Urothelium cell line (cell line): ENCODE measurements around the gene LRRFIP1.

Source experiments
- DNase-seq: peaks from one replicate; pipeline ENCODE4 v3.0.0; 2011; ENCODE audit warnings: low spot score, mixed read lengths
- FAIRE-seq: peaks from 2 replicates; lab custom pipeline; 2011; peaks lifted over from hg19 to GRCh38; lab: Jason Lieb, UNC

The LRRFIP1 gene

DNA sequence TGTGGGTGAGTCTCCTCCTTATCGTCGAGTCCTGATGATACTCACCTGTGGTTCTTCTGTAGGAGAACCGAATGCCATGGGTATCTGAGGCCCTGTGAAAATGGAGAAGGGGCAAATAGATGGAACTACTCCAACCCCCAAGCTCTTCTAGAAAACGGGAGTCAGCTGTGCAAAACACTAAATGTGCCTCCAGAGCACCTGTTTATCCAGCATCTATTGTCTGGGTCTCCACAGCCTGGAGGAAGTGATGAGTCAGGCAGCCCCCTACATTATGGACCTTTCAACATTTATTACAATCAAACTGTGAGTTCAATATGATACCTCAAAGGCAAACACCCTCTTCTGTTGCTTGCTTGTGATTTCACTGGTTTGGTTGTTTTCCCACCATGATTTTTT is 9.8 kb upstream of the LRRFIP1 start:
- DNase-seq (no peak), FAIRE-seq (no peak)

GRCh38 chr2:237618449-237618848 is 8.9 kb upstream of the LRRFIP1 start:
- DNase-seq (no peak), FAIRE-seq (no peak)

- DNase-seq (no peak), FAIRE-seq (no peak)
Observed at GRCh38 chr2:237623428-237624403, 3.7 kb upstream of the LRRFIP1 start.

DNA sequence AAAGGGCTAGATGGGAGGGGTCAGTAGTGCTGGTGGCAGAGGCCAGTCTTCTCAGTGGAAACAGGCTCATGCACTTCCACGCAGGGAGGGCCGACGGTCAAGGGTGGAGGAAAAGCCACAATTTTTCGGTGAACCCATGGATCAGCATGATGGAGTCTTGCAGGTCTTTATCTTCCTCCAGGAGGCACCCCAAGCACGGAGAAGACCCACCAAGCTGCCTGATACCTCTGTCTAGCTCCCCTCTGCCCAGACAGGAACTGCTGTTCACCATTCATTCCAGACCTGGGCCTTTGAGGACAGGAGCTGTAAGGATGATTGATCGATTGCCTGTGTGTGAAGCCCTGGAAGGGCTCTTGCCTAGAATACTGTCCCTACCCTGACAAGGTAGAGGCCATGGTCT is 2.8 kb upstream of the LRRFIP1 start:
- no peak for DNase-seq
- no peak for FAIRE-seq

- no peak for FAIRE-seq
- no peak for DNase-seq
Observed at GRCh38 chr2:237625216-237625705, 2.1 kb upstream of the LRRFIP1 start.

GRCh38 chr2:237625777-237626176 is 1.6 kb upstream of the LRRFIP1 start:
- FAIRE-seq (no peak), DNase-seq (no peak)

DNA sequence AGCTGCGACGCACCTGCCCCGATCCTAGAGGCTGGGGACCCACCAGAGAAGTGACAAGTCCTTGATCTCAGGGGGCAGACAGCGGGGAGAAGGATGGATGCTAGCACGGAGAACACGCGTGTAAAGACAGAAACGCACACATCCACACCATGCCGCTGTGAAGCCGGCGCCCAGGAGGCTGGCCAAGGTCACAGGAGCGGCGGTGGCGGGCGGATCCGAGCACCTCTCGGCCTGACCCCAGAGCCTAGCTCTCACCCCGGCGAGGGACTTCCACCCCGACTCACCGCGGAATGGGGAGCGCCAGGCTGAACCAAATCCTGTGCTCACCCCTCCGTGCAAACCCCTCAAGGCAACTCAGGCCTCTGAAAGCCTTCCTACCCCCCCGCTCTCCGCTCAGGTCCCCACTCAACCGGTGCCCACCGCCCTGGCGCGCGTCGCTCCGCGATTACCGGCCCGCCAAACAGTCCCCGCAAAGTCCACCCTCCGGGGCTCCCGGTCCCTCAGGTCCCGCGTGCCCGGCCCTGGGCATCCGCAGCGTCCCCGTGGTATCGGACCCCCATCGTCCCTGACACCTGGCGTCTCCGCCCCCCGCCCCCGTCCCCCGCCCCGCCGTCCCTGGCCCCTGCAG is 460 bp upstream of the LRRFIP1 start:
- no peak for DNase-seq
- FAIRE-seq, result no peak

- DNase-seq (no peak), FAIRE-seq (no peak)
Observed at GRCh38 chr2:237628247-237629187, 1.1 kb downstream of the LRRFIP1 start.

GRCh38 chr2:237629188-237629534 is 1.8 kb downstream of the LRRFIP1 start:
- no peak for FAIRE-seq

DNA sequence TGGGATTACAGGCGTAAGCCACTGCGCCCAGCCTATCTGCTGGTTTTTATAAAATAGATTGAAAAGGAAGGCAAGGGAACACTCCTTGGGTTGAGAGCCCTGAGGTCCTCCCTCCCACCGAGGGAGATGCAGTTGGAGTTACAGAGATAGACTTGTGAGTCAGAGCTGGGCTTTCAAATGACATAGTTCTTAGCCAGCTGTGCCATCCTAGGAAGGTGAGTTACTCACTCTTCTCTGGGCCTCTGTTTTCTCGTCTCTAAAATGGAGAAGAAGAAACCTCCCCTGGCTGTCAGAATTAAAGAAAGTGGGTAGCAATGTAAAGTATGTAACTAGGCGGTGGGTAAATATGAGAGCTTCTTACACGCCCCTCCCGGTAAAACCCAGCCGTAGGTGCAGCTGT is 2.4 kb downstream of the LRRFIP1 start:
- DNase-seq (no peak), FAIRE-seq (no peak)

More at GRCh38 chr2:237629188-237629534, 1.8 kb downstream of the LRRFIP1 start:
- no peak for DNase-seq

GRCh38 chr2:237630216-237631000 is 3.0 kb downstream of the LRRFIP1 start:
- no peak for DNase-seq
- FAIRE-seq, result no peak

GRCh38 chr2:237631007-237631785 is 3.8 kb downstream of the LRRFIP1 start:
- FAIRE-seq, result no peak
- DNase-seq, result no peak

GRCh38 chr2:237631801-237632585 is 4.6 kb downstream of the LRRFIP1 start:
- DNase-seq (no peak), FAIRE-seq (no peak)

DNA sequence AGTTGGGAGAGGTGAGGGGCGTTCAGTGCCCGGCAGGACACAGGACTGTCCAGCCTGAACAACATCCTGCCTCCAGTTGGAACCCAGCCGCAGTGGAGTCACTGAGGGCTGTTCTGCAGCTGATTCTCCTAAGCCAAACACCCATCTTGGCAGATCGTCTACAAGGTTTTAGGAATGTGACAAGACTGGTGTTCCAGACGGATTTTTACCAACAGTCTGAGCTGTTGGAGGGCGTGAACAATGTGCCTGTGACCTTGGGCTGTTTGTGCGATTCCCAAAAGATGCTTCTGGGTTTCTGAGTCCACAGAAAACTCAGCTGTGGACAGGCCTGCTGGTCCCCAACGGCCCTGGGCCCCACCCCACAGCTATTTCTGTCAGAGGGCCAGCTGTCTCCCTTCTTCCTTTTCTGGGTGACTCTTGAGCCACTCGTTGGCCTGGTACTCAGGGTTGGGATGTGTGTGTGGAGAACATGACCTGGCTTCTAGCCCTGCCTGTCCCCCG is 5.7 kb downstream of the LRRFIP1 start:
- DNase-seq (no peak), FAIRE-seq (no peak)

DNA sequence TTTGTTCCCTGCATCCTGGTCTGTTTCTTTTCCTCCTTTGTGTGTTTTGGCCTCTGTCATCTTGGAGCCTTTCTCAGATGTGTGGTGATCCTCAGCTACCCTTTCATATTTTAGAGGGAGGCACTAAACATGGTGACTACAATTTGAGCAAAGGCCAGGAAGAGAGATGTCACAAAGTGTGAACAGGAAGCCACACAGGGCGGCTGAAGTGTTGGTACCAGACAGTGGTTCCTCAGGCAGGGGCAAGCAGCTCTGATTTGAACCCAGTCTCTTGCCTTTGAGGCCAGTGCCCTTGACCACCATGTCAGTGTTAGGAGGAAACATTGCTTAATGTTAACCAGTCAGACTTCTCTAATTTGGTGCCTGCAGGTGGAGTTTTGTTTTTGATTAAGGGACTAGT is 9.2 kb downstream of the LRRFIP1 start:
- no peak for FAIRE-seq
- no peak for DNase-seq

DNA sequence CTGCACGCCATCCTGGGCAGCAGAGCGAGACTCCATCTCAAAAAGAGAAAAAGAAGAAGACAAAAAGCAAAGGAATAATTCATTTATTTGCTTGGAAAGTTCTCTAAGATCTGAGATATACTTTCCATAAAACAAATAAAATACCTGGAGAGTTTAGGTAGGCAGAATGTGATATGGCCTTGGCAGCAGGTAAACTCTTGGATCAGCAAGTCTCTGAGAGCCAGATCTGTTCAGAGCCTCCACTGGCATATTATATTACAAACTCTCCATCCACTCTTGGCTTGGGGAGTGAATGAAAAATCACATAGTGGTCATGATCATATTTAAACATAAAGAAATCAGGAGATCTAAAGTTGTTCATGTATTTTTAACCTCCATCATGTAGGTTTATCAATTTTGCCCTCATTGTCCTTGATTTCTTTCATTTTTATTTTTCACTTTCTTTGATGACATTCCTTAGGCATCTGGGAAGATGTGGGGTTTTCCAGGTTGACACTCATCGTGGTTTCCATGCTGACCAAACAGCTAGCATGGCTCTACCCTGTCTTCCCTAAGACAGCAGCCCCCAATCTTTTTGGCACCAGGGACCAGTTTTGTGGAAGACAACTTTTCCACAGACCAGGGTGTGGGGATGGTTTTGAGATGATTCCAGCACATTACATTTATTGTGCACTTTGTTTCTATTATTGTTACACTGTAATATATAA is 10.2 kb downstream of the LRRFIP1 start:
- DNase-seq (no peak), FAIRE-seq (no peak)

DNA sequence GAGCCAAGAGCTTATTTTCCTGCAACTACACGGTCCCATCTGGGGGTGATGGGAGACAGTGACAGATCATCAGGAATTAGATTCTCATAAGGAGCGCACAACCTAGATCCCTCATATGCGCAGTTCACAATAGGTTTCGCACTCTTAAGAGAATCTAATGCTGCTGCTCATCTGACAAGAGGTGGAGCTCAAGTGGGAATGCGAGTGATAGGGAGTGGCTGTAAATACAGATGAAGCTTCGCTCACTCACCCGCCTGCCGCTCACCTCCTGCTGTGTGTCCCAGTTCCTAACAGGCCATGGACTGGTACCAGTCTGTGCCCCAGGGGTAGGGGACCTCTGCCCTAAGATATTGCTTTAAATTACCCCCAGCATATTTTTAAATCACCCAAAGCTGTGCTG is 10.8 kb downstream of the LRRFIP1 start:
- DNase-seq, result no peak
- no peak for FAIRE-seq
